Panc1 (cell line): ENCODE measurements around the gene CELF2. TPM values are rescaled to one million over a fixed set of nuclear protein-coding genes. Genes with fewer than 3 reads are reported as not detected.

Source experiments
- ATAC-seq: fragments of 200-7000 bp; cut with Tn5 transposase; 2 replicates; pipeline ENCODE4 v1.9.1; 2020; ENCODE audit warnings: mild to moderate bottlenecking, moderate library complexity
- BruUV-seq: library from RNA; stranded (reverse); fragments of 400-500 nt; replicated peaks from 2 replicates; lab custom pipeline; 2021; lab: Mats Ljungman, UMichigan
- CTCF ChIA-PET: fragments of 300-600 bp; sonication (Branson Sonifier 250); formaldehyde crosslinking; loops from one replicate; lab custom pipeline; 2022; ENCODE audit warnings: antibody characterized with exemption; lab: Charles Lee
- POLR2A ChIA-PET: fragments of 300-600 bp; sonication (Branson Sonifier 250); formaldehyde crosslinking; loops from one replicate; lab custom pipeline; 2022; ENCODE audit warnings: antibody characterized with exemption; lab: Charles Lee
- DNase-seq: peaks from one replicate; pipeline ENCODE4 v3.0.0-alpha.2; 2010; ENCODE audit warnings: low read depth, low spot score
- H3K27ac ChIP-seq: 2 replicates; pipeline ENCODE4 v1.5.1; 2011; ENCODE audit warnings: mild to moderate bottlenecking, low read length, inconsistent platforms
- H3K27me3 ChIP-seq: fragments of 200-500 bp; sonication (Bioruptor generic); 2 replicates; pipeline ENCODE4 v1.6.0; 2014; ENCODE audit warnings: low read length, inconsistent platforms; ENCODE audit not compliant: control insufficient read depth, insufficient read depth
- H3K36me3 ChIP-seq: fragments of 200-500 bp; sonication (Bioruptor generic); 2 replicates; pipeline ENCODE4 v1.5.1; 2014; ENCODE audit warnings: inconsistent platforms, mild to moderate bottlenecking, low read length, moderate library complexity; ENCODE audit not compliant: control insufficient read depth, insufficient read depth
- H3K4me1 ChIP-seq: 2 replicates; pipeline ENCODE4 v1.5.1; 2011; ENCODE audit warnings: inconsistent platforms, mild to moderate bottlenecking, low read length, moderate library complexity; ENCODE audit not compliant: control insufficient read depth, insufficient read depth
- H3K4me3 ChIP-seq, 2 experiments: 2 replicates each; pipeline ENCODE4 v1.5.1; 2011 to 2012; ENCODE audit warnings: low read depth in 2 of 2, low read length in 2 of 2, mild to moderate bottlenecking in 2 of 2, inconsistent platforms in 1 of 2, moderate library complexity in 1 of 2
- H3K9me3 ChIP-seq: fragments of 200-500 bp; sonication (Bioruptor generic); 2 replicates; pipeline ENCODE4 v1.5.1; 2014; ENCODE audit warnings: low read depth, mild to moderate bottlenecking, inconsistent platforms, low read length, moderate library complexity; ENCODE audit not compliant: control insufficient read depth, insufficient read depth
- CTCF ChIP-seq: fragments of 450-650 bp; IDR thresholded peaks from 2 replicates; pipeline ENCODE4 v1.5.1; 2017; ENCODE audit warnings: mild to moderate bottlenecking
- POLR2AphosphoS5 ChIP-seq: IDR thresholded peaks from 2 replicates; pipeline ENCODE4 v1.6.1; 2012; ENCODE audit warnings: mild to moderate bottlenecking, low read depth, low read length, moderate library complexity
- SIN3A ChIP-seq: IDR thresholded peaks from 2 replicates; pipeline ENCODE4 v1.6.1; 2012; ENCODE audit warnings: low read depth, mild to moderate bottlenecking, low read length, moderate library complexity, borderline replicate concordance; ENCODE audit not compliant: insufficient read depth
- TCF7L2 ChIP-seq: IDR thresholded peaks from 2 replicates; pipeline ENCODE4 v1.6.1; 2011; ENCODE audit warnings: mild to moderate bottlenecking, low read depth, low read length, inconsistent platforms
- in situ Hi-C: cut with HindIII; loops from 2 replicates; pipeline ENCODE4 v1.10.0; 2016; ENCODE audit warnings: low sequenced_read_pairs, low pct_unique_long_range_greater_than_20kb
- intact Hi-C: fragments of 100-400 bp; cut with micrococcal nuclease; formaldehyde crosslinking; loops from one replicate; pipeline ENCODE4 v1.10.0; 2022; ENCODE audit not compliant: unreplicated experiment
- total RNA-seq: library from RNA; stranded (reverse); gene quantifications from one replicate; pipeline ENCODE4 v1.2.1, GENCODE V29; 2021; ENCODE audit not compliant: unreplicated experiment
- TF ChIP-seq, protein P1 (sequence below), 2 experiments: IDR thresholded peaks; 2 replicates each; pipeline ENCODE4 v1.6.1; 2011 to 2012; ENCODE audit warnings: low read depth in 2 of 2, control low read depth in 1 of 2, low read length in 1 of 2, mild to moderate bottlenecking in 1 of 2, moderate library complexity in 1 of 2; ENCODE audit not compliant: insufficient read depth in 1 of 2

The CELF2 gene
- total RNA-seq, 1 experiment from 2014 or later = 0.44 TPM

DNA sequence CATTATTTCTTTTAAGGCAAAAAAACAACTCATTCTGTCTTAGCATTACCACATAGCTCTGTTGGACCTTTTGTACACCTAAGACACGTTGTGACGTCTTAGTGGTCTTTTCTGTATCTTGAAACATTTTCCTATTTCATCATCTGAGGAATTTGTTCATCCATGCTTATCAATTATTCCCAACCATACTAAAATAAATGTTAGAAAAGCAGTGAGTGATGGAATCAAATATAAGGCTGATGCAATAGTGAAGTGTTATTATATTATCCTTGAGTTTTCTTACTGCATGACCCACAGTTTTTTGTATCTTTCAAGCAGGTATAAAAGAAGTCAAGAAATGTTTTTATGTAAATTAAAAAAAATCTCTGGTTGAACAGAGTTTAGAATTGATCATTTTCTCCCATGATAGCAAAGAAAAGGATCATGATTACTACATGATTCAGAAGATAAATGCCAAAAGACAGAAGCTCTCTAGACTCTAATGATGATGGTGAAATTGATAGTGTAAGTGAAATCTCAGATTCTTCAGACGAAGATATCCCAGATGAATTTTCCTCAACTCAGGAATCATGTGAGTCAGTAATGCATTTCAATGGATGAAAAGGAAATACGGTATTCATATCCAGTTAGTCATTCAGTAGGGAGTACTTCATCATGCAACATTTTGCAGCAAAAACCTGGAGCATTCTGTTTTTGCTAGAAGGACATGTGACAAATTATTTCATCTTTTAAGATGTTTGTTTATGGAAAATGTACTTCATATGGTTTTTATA lies 51.4 kb downstream of the CELF2 start:
- ATAC-seq (no peak), DNase-seq (no peak)
- ChIA-PET CTCF (no interaction called here), POLR2A (no interaction called here)
- no peaks in the 10 kb centered on the region for H3K36me3 ChIP-seq
- in situ Hi-C loops (no loop called here), intact Hi-C loops (no loop called here)
- no peaks in the 10 kb centered on the region for H3K27me3 ChIP-seq
- H3K4me3 ChIP-seq = no peak overlapping the region
- no peaks in the 10 kb centered on the region for H3K4me1 ChIP-seq
- no peak for TF ChIP-seq SIN3A
- TF ChIP-seq, protein P1, sequence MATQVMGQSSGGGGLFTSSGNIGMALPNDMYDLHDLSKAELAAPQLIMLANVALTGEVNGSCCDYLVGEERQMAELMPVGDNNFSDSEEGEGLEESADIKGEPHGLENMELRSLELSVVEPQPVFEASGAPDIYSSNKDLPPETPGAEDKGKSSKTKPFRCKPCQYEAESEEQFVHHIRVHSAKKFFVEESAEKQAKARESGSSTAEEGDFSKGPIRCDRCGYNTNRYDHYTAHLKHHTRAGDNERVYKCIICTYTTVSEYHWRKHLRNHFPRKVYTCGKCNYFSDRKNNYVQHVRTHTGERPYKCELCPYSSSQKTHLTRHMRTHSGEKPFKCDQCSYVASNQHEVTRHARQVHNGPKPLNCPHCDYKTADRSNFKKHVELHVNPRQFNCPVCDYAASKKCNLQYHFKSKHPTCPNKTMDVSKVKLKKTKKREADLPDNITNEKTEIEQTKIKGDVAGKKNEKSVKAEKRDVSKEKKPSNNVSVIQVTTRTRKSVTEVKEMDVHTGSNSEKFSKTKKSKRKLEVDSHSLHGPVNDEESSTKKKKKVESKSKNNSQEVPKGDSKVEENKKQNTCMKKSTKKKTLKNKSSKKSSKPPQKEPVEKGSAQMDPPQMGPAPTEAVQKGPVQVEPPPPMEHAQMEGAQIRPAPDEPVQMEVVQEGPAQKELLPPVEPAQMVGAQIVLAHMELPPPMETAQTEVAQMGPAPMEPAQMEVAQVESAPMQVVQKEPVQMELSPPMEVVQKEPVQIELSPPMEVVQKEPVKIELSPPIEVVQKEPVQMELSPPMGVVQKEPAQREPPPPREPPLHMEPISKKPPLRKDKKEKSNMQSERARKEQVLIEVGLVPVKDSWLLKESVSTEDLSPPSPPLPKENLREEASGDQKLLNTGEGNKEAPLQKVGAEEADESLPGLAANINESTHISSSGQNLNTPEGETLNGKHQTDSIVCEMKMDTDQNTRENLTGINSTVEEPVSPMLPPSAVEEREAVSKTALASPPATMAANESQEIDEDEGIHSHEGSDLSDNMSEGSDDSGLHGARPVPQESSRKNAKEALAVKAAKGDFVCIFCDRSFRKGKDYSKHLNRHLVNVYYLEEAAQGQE (IDR thresholded peaks at IDR 0.05; ENCODE audit: insufficient read depth in 1 of 2, low read depth in 2 of 2, low read length in 1 of 2) = no peak
- TF ChIP-seq POLR2AphosphoS5 = no peak
- TF ChIP-seq TCF7L2 = no peak
- no peak for TF ChIP-seq CTCF
- H3K27ac ChIP-seq = no peak overlapping the region
- no TSS peak for BruUV-seq
- H3K9me3 ChIP-seq = no peaks in the 10 kb centered on the region

GRCh38 chr10:11073410-11073809 lies 55.7 kb downstream of the CELF2 start:
- no peak overlapping the region for H3K27ac ChIP-seq
- in situ Hi-C loops = no loop called here
- H3K27me3 ChIP-seq = no peaks in the 10 kb centered on the region
- no peaks in the 10 kb centered on the region for H3K4me1 ChIP-seq
- no TSS peak for BruUV-seq
- intact Hi-C loops = no loop called here
- no peaks in the 10 kb centered on the region for H3K36me3 ChIP-seq
- ChIA-PET CTCF (no interaction called here), POLR2A (no interaction called here)
- H3K4me3 ChIP-seq = no peak overlapping the region
- ATAC-seq = no peak
- DNase-seq = no peak
- no peak for TF ChIP-seq CTCF
- TF ChIP-seq TCF7L2 = no peak
- TF ChIP-seq POLR2AphosphoS5 = no peak
- TF ChIP-seq SIN3A = no peak
- TF ChIP-seq, protein P1 (IDR thresholded peaks at IDR 0.05; ENCODE audit: insufficient read depth in 1 of 2, low read depth in 2 of 2, low read length in 1 of 2) = no peak
- H3K9me3 ChIP-seq = no peaks in the 10 kb centered on the region
